ENCODE data around the gene GRM6.
A peak's percentile ranks its signal among the peaks of the same experiment; 100 is the strongest.

Gene GRM6

GRCh38 chr5:178994580-178995340 is at the start of gene GRM6:
GRM6 (minus strand) TSS chr5:178995320; CDS start chr5:178994944, 376 bp downstream.
- DNase-seq (ENCODE audit: low read depth) = no peak

GRCh38 chr5:179044765-179045164 is 49.6 kb upstream of the GRM6 start:
- no peak for DNase-seq (ENCODE audit: low read depth)

GRCh38 chr5:179033004-179033580 is 38.0 kb upstream of the GRM6 start:
- DNase-seq (ENCODE audit: low read depth) = no peak

GRCh38 chr5:179023528-179024189 is 28.5 kb upstream of the GRM6 start, which contains the start of gene ZNF879:
ZNF879 (plus strand) TSS chr5:179023804; CDS start chr5:179025005, 1,201 bp downstream.
- peak; percentile 84 for DNase-seq (ENCODE audit: low read depth)

- no peak for DNase-seq (ENCODE audit: low read depth)
Observed at GRCh38 chr5:179008667-179009066, 13.5 kb upstream of the GRM6 start.

- no peak for DNase-seq (ENCODE audit: low read depth)
Observed at GRCh38 chr5:179006564-179006963, 11.4 kb upstream of the GRM6 start.

GRCh38 chr5:178998441-178998840 is 3.3 kb upstream of the GRM6 start:
- DNase-seq (ENCODE audit: low read depth) = no peak

- no peak for DNase-seq (ENCODE audit: low read depth)
Observed at GRCh38 chr5:178997191-178997590, 2.1 kb upstream of the GRM6 start.

GRCh38 chr5:178996156-178996555 is 1.0 kb upstream of the GRM6 start:
- no peak for DNase-seq (ENCODE audit: low read depth)

- DNase-seq (ENCODE audit: low read depth) = no peak
Observed at GRCh38 chr5:178995341-178995690, 196 bp upstream of the GRM6 start.

GRCh38 chr5:178993955-178994579 is 1.1 kb downstream of the GRM6 start:
- DNase-seq (ENCODE audit: low read depth) = no peak

GRCh38 chr5:178993236-178993765 is 1.8 kb downstream of the GRM6 start:
- no peak for DNase-seq (ENCODE audit: low read depth)

- DNase-seq (ENCODE audit: low read depth) = no peak
Observed at GRCh38 chr5:178992291-178992895, 2.7 kb downstream of the GRM6 start.

GRCh38 chr5:178991190-178992145 is 3.7 kb downstream of the GRM6 start:
- DNase-seq (ENCODE audit: low read depth) = no peak

- no peak for DNase-seq (ENCODE audit: low read depth)
Observed at GRCh38 chr5:178990491-178990890, 4.6 kb downstream of the GRM6 start.

- no peak for DNase-seq (ENCODE audit: low read depth)
Observed at GRCh38 chr5:178989311-178989710, 5.8 kb downstream of the GRM6 start.

- DNase-seq (ENCODE audit: low read depth) = no peak
Observed at GRCh38 chr5:178988436-178989220, 6.5 kb downstream of the GRM6 start.

GRCh38 chr5:178986326-178986960 is 8.7 kb downstream of the GRM6 start:
- no peak for DNase-seq (ENCODE audit: low read depth)

All from stimulated activated CD8-positive, alpha-beta memory T cell treated with anti-CD3 and anti-CD28 coated beads, Interleukin-15, amount 100 ng/mL, for 24 hours (primary cell).